Fibroblast of skin of left quadriceps (primary cell): ENCODE measurements around the gene INSYN2A.

Experiments used
- DNase-seq, 2 experiments: peaks; one replicate each; pipeline ENCODE4 v3.0.0-alpha.2; 2013; ENCODE audit warnings: low read depth in 2 of 2

INSYN2A gene

DNA sequence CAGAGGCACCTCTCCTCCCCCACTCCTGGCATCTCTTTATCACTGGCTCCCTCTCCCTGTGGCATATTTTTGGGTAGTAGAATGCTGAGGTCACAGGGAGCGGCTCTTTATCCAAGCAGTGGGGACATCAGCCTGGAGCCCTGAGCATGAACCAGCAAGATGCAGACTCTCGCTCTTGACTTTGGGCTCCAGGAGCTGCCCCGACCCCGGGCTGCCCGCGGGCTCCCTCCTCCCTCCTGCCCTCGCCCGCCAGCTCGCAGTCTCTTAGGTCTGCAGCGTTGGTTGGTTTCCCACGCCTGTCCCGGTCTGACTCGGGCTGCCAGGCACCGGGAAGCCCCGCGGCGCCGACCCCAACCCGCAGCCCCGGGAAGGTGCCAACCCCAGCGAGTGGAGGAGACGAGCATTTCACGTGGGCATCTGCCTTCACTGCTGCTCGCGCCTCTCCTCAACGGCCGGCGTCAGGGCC lies 1.3 kb downstream of the INSYN2A start:
- no peak for DNase-seq

DNA sequence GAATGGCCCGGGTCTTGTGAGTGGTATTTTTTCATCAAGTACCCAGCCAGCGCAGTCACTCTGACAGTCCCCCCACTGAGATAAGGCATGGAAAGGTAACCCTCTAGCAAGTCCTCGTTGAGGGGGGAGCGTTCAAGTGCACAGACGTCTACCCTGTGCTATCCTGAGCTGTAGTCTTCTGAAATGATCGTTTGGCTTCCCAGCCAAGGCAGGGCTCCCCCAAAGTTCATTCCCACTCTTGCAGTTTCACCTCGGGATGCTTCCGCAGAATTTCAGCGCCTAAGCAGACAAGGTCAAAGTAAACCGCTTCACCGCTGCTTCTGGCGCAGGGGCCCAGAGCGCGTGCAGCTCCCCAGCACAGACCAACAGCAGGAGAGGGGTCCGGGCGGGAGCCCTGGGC lies 1.8 kb downstream of the INSYN2A start:
- no peak for DNase-seq

DNA sequence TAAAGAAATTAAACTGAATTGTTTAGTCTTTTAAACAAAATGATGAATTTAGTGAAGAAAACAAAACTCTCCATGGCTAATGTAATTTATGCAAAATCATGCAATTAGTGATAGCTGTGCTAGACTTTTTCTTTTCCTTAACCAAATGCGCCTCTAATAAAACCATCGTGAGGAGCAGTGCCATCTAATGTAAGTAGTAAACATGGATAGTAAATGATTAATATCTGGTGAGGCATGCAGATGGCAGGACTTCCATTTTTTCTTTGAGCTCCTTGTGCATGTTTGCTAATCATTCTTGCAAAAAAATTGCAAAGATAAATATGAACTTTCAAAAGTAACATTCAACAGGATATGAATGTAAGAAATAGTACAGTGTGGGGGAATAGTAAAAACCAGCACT lies 2.3 kb downstream of the INSYN2A start:
- DNase-seq = no peak

DNA sequence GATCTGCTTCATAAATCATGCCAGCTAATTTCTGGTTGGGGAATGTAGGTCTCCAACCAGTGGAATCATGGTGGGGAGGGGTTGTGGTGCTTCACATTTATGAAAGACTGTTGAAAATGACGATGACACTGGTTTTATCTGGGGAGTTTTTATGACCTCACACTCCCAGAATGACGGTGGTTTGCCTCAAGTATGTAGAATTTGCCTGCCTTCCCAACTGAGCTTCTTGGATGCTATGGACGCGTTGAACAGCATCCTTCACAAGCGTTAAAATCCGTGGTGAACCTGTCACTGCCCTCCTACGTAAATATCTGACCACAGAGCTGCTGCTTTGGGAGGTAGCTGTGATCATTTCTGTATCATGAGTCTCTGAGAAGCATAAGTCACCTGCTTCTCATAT lies 3.3 kb downstream of the INSYN2A start:
- DNase-seq = peak; percentile 17 to 33

DNA sequence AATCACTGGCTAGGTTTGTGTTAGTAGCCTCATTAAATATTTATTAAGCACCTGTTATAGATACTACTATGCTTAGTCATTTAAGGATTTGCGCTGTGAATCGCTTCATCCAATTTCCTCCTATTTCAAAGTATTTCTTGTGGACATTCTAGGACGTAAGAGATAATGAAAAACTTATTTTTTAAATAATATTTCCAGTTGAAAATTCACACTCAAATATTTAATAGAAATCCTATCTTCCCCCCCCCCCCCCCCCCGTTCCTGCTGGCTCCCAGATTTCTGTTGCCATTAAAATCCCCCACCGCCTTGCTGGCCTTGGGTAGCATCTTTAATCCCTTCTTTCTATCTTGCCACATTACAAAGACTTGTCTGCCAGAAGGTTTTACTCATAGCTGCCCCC lies 6.0 kb downstream of the INSYN2A start:
- DNase-seq = no peak

DNA sequence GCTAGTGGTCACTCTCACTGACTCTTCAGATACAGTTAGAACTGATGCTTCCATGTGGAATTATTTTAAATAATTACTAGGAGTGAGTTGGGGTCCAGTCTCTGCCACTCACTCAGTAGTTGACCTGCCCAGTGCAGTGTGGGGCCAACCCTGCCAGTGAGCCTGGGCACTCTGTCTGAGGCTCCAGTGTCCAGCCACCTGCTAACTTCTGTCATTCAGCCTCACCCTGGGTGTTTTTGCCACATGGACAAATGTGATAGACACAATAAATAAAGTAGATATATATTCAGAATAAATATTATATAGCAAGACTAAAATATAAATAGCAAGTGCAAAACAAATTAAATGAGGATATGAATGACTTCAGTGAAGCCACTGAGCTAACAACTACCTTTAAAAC lies 7.2 kb downstream of the INSYN2A start:
- DNase-seq = no peak

DNA sequence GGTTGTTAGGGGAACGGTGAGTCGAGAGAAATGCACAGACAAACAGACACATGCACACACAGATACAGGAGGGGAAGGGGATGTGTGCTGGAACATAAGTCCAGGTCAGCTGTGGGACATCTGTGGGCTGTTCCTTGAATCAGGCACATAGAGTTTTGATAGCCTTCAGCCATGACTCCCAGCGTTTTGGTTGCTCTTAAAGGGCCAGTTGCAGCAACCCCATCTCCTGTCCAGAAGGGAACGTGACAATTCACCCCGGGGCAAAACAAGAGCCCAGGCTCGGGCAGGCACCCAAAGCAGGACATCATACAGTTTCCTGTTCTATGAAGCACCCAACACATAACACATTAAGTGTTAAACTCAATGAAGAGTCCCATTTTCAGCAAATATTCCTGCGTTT lies 9.6 kb downstream of the INSYN2A start:
- no peak for DNase-seq

DNA sequence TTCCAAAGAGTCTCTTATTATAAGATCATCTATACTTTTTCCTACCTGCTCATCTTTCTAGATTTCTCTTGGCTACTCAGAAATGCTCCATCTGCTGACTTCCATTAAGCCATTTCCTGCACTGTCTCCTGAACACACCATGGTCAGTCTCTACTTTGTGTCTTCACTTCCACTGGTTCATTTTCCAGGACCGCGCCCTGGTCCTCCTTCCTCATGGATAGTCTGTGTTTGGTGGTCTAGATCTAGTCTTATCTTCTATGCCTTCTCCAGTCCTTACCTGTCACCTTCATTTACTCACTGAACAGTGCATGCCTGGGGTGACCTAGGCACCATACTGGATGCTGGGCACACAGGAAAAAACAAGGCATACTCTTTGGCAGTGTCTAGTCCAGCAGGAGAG lies 11.8 kb downstream of the INSYN2A start:
- no peak for DNase-seq

DNA sequence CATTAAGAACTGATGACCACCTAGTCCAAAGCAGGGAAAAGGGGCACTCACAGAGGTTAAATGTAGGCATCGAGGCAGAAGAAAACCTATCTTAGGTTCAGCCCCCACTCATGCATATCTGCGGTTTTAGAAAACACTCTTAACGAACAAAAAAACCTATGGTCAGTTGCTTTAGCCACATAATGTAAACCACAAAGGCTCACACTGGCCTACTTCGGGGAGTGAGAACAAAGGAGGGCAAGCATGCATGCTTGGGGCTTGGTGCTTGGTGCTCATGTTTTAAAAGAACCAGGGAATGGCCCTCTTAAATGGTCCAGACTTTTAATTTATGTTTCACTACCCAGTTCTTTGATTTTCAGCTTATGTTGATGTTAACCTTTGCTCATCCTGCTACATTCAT lies 14.2 kb downstream of the INSYN2A start:
- DNase-seq = no peak

DNA sequence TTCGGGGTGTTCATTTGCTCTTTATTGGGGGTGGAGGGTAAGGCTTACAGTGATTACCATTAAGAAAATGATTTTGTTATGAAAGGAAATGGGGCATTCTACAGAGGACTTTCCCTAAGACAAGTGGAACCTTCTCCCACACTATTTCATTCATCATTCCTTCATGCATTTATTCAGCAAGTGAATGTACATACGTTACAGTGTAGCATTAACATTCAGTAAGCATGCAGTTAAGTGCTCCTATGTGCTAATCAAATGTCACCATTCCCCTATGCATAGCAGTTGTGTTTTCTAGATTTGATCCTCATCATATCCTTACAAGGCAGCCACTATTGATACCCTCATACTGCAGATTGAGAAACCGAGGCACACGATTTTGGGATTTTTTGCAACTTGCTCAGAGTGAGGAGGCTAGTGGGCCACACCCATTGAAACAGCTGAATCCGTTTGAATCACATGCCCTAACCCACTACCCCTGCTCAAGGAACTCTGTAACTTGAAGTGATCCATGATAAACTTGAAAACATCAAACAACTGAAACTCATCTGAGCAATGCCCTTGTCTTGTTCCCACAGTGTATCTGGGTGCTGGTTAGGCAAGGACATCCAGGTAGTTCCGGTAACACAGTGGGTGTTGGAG lies 16.7 kb downstream of the INSYN2A start:
- DNase-seq = no peak

DNA sequence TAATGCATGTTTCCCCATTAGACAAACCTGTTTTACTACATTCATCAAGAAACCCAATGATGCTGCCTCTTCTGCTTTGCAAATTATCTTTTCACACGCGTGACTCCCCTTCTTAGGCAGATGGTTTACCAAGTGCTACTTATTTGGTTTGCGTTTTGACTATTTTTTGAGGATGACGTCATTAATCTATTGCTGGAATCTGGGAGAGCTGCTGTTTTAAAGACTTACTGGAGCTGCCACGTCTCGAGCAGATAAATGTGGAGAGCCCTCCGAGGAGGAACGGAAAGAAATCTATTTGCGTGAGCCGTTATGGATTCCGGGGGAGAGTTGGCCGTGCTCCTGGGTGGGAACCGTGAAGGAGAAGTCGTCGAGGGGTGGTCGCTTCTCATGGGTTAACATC lies 19.7 kb downstream of the INSYN2A start:
- DNase-seq = no peak

DNA sequence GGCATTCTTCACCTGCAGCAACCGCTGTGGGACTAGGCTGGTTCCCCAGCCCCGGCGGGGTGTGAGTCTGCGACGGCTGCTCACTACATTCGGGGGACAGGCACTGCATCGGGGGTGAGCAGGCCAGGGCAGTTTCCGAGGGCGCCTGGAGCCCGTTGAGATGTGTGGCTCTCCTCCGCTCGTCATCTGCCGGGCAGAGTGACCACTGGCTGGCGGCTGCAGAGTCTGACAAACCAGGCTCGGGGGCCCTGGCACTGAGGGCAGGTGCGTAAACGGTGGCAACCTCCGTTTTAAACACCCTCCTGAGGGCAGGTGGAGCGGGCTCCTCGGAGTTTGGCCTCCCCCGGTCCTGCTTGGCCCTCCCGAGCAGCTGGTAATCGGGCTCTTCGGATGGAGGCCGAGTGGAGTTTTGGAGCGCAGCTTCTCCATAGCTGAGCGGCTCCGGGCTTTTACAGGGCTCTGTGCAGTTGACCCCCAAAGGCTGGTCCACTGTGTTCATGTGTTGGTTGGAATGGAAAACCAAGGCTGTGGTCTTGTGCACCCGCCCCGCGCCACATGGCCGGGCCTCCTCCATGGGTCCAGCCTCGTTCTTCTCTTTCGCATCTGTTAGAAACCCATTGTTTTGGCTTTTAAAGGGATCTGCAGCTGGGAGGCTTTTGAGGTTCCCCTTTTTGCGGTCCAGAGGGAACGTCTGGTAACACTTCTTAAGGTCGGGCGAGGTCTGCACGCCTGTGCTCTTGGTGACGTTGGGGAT lies 20.9 kb downstream of the INSYN2A start:
- no peak for DNase-seq

DNA sequence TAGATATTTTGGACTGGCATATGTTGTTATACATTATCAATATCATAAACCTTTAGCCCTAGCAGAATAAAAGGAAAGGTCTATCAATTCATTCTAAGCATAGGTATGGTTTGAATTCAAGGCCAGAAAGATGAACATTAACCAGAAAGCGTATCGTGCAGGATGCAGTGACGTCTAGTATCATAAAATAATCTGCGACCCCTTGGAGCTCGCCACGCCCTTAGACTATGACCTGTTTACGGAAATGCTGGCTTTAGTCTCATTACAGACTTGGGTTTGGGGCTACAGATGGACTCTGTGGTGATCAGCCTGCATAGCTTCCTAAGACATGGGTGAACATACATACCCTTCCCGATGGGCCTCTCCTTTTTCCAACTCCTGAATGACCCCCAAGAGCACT lies 21.5 kb downstream of the INSYN2A start:
- DNase-seq = no peak

DNA sequence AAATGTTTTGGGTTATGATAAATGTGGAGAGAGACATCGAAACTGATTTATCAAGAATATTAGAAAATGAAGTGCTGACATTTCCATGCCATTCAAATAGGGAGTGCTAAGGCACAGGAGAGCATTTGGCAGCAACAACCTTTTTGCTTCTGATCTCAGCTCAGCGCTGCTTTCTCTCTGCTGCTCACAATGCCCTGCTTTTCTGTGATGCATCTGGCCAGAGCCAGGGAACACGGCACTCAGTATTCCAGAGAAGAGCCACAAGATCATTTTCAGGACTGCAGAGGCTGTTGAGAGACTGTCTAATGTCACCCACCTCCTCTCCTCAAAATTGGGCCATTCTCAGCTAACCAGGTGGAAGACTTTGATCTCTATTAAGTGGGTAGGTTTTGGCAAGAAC lies 28.1 kb downstream of the INSYN2A start:
- DNase-seq = no peak

DNA sequence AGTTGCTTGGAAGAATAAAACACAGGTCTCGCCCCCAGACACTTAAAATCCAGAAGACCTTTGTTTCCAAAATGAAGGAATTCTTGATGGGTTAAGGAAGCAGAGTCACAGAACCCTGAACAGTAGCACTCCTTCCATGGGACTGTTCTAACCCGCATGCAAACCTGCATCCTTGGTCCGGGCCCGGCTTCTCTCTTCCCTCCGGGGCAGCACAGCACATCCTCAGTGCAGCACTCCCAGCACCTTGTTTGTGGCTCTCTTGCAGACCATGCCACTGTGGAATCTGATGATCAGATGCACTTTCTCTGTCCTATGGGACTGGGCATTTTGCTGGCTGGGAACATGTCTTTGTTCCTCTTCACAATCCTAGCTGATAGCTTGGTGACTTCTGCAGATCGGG lies 33.5 kb downstream of the INSYN2A start:
- no peak for DNase-seq

DNA sequence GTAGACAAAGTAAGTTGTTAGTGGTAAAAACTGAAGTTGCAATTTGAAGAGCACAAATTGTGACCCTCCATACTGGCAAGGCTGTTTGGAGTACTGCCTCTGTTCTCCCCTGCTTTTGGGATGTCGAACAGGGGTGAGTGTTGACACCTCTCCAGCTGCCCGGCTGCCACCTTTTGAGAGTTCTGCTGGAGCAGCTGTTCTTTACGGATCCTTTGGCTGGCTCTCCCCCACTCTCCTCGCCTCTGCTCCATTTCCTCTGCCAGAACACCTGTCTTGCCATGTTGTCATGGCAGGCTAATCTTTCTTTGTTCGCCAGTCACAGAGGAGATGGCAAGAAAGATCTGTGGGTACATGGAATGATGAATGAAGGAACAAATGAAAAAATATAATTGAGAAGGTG lies 34.9 kb downstream of the INSYN2A start:
- no peak for DNase-seq

DNA sequence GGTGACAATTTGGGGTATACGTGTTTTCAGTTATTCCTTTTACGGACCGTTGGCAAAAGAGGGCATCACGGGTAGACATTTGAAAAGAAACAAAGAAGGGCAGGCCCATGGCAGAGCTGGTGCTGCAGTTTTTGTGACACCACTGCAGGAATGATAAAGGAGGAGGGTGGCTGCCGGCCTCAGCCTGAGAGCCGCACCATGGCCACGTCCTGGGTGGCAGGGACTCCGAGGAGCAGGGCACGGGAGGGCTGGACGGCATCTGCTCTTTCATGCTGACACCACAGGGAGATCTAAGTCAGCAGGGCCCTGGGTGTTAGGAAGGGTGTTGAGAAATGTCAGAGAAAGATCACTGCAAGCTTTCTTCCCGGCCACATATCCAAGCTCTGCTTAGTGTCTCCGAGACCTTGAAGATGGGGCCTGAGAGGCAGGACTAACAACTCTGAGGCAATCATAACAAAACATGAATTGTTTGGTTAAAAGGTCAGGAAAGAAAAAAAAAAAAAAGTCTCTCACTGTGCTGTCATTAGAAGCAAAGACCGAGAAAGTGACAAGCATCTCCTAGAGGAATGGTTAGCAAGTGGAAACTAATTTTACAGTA lies 36.6 kb downstream of the INSYN2A start:
- DNase-seq = no peak

DNA sequence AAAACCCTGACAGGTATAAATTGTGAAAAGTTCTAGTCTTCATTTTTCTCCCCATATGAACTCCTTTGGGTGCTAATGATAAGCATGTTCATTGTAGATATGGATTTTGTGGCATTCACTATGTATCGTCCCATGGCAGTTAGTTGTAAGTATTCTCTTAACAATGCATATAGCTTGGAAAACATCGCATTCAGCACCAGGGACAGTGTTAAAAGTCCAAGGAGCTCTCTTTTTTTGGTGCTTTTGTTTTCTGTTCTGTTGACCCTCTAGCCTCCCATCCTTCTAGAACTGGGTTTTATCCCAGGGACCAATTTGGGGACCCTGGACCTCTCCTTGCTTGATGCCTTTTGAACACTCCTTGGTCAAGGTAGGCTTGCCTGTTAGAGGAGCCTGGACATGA lies 37.7 kb downstream of the INSYN2A start:
- no peak for DNase-seq

DNA sequence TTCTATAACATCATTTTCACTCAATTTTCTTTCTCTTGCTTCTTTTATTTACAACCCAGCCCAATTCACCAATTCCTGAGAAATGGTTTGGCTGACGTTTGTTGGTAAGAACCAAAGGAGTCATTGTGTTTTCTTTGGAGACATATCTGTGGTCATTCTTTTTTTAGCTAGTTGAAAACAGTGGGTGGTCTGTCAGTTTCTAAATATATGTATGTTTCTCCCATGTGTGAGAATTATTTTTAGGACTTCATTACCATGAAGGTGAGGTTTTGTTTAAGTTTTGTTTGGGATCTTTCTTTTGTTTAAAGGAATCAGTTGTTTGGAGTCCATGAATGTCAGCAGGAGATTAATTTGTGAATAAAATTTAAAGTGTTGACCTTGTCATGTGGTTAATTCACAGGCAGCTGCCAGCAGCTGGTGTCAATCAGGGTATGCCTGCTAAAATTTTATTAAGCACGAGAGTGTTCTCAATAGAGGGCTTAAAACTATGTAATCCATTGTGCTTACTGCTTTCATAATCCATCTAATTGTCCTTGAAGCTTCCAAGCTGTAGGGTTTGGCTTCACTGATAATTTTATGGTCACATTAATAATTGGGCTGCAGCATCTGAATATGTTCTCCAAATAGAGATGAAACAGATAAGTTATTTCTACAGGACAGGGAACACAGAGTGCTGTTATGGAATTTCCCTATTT lies 38.7 kb downstream of the INSYN2A start:
- peak; percentile 42 for DNase-seq

DNA sequence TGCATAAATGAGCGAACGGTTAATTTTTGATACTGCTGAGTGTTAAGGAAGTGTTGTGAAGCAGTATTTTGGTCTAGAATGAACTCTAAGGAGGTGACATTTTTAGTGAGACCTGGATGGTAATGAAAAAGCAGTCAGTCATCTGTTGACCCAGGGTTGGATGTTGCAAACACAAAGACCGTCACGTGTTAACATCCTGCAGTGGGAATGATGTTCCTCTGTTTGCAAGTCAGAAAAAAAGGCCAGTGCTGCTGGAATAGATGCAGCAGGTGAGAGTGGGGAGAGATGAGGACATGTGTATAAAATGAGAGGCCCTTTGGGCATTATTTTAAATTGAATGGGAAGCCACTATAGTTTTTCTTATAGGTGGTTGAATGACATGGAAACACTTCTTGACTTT lies 39.3 kb downstream of the INSYN2A start:
- DNase-seq = no peak

DNA sequence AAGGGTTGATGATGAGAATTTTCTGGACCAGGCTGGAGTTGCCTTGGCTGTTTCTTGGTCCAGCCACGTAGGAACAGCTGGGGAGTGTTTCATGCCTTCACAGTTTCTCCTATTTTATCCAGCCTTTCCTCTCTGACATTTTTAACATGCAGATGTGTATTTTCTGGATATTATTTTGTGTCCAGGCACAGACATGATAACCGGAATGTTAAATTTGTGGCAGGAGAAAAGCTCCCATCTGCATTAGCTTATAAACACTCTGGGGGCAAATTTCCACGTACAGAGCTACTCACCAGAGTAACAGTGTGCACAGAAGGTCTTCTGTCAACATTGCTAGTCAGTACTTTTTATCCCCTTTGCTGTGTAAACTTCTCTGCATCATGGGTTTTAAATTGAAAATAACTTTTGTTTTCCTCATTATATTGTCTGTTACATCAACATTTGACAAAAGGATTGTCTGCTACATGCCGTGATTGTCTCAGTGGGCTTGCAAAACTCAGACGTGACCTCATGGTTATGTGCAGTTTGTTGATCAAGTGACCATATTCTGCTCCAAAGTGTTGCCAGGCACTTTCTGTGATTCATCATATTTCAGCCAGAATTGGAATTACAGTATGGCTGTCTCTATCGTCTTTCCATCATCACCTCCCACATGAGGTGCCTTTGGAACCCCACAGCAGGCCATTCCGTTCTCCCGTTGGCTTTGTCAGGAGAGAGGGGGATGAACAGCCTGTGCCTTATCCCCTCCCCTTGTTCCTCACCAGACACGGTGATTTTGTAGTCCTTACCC lies 41.4 kb downstream of the INSYN2A start:
- DNase-seq = no peak

DNA sequence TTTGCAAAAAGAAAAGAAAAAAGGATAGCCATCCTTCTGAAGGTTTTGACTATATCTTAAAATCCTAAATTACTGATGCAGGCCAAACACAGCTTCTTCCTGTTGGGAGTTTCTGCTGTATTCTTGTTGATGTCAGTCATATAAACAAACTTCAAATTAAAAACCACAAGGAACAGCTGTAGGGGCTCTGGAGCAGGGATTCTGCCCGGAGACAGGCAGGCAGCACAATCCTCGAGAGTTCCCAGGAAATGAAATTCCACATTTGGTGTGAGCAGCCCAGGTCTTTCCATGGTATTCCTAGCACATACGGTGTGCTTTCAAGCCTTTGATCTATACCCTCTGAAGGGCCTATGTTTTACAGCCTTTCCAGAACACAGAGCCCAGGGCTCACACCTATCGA lies 43.2 kb downstream of the INSYN2A start:
- DNase-seq = peak in 1 of 2 experiments; percentile 17
